GM12891 (cell line): ENCODE data around the gene LINGO4.

Experiments
- PAX5 ChIP-seq: IDR thresholded peaks from 2 replicates; pipeline ENCODE4 v1.6.1; 2011; ENCODE audit warnings: low read length, moderate library complexity, mild to moderate bottlenecking; ENCODE audit not compliant: insufficient read depth, severe bottlenecking
- POLR2A ChIP-seq: IDR thresholded peaks from 2 replicates; pipeline ENCODE4 v1.6.1; 2011; ENCODE audit warnings: low read depth, low read length, control low read depth
- POLR2AphosphoS5 ChIP-seq: IDR thresholded peaks from 2 replicates; pipeline ENCODE4 v1.6.1; 2011; ENCODE audit warnings: low read depth, low read length, control low read depth
- POU2F2 ChIP-seq: IDR thresholded peaks from 2 replicates; pipeline ENCODE4 v1.6.1; 2011; ENCODE audit warnings: low read depth, mild to moderate bottlenecking, control low read depth, low read length, moderate library complexity
- SPI1 ChIP-seq: IDR thresholded peaks from 2 replicates; pipeline ENCODE4 v1.6.1; 2011; ENCODE audit warnings: low read depth, low read length, control low read depth
- TAF1 ChIP-seq: IDR thresholded peaks from 2 replicates; pipeline ENCODE4 v1.6.1; 2011; ENCODE audit warnings: low read depth, low read length, control low read depth

DNA sequence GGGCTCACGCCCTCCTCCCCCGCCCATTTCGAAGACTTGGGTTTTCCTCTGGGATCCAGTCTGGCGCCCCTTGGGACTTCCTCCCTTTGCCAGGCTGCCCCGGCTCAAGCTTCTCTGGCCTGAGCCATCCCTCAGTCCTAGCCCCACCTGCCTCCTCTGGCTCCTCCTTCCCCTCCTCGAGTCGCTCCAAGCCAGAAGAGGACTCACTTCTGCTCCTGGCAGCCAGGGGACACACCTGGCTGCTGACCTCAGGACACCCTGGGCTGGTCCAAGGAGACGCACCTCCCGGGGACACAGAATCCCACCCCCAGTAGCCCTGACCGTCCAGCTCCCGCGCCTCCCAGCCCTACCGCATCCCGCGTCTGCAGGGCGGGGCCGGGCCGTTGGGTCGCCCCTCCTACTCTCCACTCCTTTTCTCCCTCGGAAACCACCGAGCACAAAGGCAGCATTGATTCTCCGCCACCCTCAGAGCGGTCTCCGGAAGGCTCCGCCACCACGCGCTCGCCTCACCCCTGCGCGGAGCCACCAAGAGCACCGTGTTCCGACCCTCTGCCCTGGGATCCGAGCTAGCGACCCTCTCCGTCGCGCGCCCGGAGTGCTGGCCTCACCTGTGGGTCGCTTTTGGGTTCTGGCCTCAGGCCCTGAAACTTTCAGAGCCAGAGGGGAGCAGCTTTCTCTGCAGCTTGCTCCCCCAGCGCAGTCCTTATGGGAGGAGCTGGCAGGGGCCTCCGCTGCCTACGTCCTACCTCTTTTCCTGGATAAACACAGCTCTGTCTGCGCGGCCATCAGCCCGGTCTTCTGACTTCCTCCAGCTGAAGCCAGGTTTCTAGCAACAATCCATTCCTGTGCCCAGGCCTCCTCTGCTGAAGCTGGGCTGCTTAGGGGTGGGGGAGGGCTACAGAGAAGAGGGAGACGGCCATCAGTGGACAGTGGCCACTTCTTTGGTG lies 34.5 kb upstream of the LINGO4 start, which contains the start of gene C2CD4D:
- TF ChIP-seq POLR2AphosphoS5 (no peak), POLR2A (no peak), SPI1 (no peak), TAF1 (no peak), PAX5 (no peak), POU2F2 (no peak)
